DMS79 treated with DMSO at 0.1 percent for 48 hours (cell line): Measurements from ENCODE around the gene CCN5.

Experiments used
- DNase-seq: peaks from one replicate; lab custom pipeline; 2025; lab: John Stamatoyannopoulos, UW

CCN5 gene

GRCh38 chr20:44716309-44717106 is 1.3 kb downstream of the CCN5 start:
- DNase-seq, result no peak

- no peak for DNase-seq
Observed at GRCh38 chr20:44717986-44718385, 2.8 kb downstream of the CCN5 start.

GRCh38 chr20:44719841-44720240 is 4.7 kb downstream of the CCN5 start:
- no peak for DNase-seq

- DNase-seq, result peak; percentile 10
Observed at GRCh38 chr20:44720621-44720996, 5.4 kb downstream of the CCN5 start.

- DNase-seq, result peak; percentile 8
Observed at GRCh38 chr20:44720997-44721784, 6.0 kb downstream of the CCN5 start.

GRCh38 chr20:44721785-44722054 is 6.6 kb downstream of the CCN5 start:
- DNase-seq, result no peak

- no peak for DNase-seq
Observed at GRCh38 chr20:44722990-44723389, 7.8 kb downstream of the CCN5 start.

- DNase-seq, result no peak
Observed at GRCh38 chr20:44723391-44723790, 8.2 kb downstream of the CCN5 start.

GRCh38 chr20:44723798-44724362 is 8.7 kb downstream of the CCN5 start:
- DNase-seq, result no peak

- DNase-seq, result no peak
Observed at GRCh38 chr20:44724423-44725091, 9.4 kb downstream of the CCN5 start.

GRCh38 chr20:44725837-44726236 is 10.7 kb downstream of the CCN5 start:
- DNase-seq, result no peak

- no peak for DNase-seq
Observed at GRCh38 chr20:44727039-44727438, 11.9 kb downstream of the CCN5 start.

GRCh38 chr20:44727651-44728050 is 12.5 kb downstream of the CCN5 start:
- no peak for DNase-seq

- DNase-seq, result peak; percentile 66
Observed at GRCh38 chr20:44728801-44729443, 13.8 kb downstream of the CCN5 start.

- DNase-seq, result no peak
Observed at GRCh38 chr20:44730441-44730840, 15.3 kb downstream of the CCN5 start.

GRCh38 chr20:44731657-44732056 is 16.5 kb downstream of the CCN5 start:
- peak; percentile 0 for DNase-seq

- DNase-seq, result no peak
Observed at GRCh38 chr20:44732327-44732726, 17.2 kb downstream of the CCN5 start.

GRCh38 chr20:44733341-44734069 is 18.3 kb downstream of the CCN5 start:
- DNase-seq, result peak; percentile 2

- no peak for DNase-seq
Observed at GRCh38 chr20:44734938-44735337, 19.8 kb downstream of the CCN5 start.

GRCh38 chr20:44735816-44736169 is 20.6 kb downstream of the CCN5 start:
- no peak for DNase-seq

- no peak for DNase-seq
Observed at GRCh38 chr20:44736170-44737021, 21.2 kb downstream of the CCN5 start.
